Gastrocnemius medialis (tissue), 4 donors: Measurements from ENCODE around the gene GALM.

Source experiments
- CTCF ChIP-seq, 5 experiments: fragments of 450-650 bp in 3 of 5; fragments of 200-600 bp in 2 of 5; sonication (generic) in 2 of 5; IDR thresholded peaks in 4 of 5; conservative IDR thresholded peaks in 1 of 5; 1 replicate in 4 of 5; 2 replicates in 1 of 5; pipeline ENCODE4 v1.5.1; 2016 to 2019; ENCODE audit warnings: antibody characterized with exemption in 5 of 5, mild to moderate bottlenecking in 3 of 5, moderate library complexity in 3 of 5
- POLR2A ChIP-seq, 2 donors: fragments of 450-650 bp; IDR thresholded peaks; one replicate each; pipeline ENCODE4 v1.6.1; 2017; ENCODE audit warnings: antibody characterized with exemption in 2 of 2, mild to moderate bottlenecking in 2 of 2, moderate library complexity in 2 of 2

- TF ChIP-seq POLR2A (IDR thresholded peaks at IDR 0.05), result no peak
- TF ChIP-seq CTCF (IDR thresholded peaks at IDR 0.05 in 4 of 5, conservative IDR thresholded peaks at IDR 0.05 in 1 of 5), result no peak
These were observed 15.9 kb upstream of the GALM start for GRCh38 chr2:38650012-38650411.
